Omental fat pad (tissue), 4 donors: ENCODE data around the gene B4GALNT2. TPM values are rescaled to one million over a fixed set of nuclear protein-coding genes. Genes with fewer than 3 reads are reported as not detected.

Source experiments
- ATAC-seq: fragments of 150-250 bp; one replicate; pipeline ENCODE4 v1.9.1; 2016; ENCODE audit warnings: mild to moderate bottlenecking, moderate library complexity; ENCODE audit not compliant: low FRiP score
- DNase-seq: peaks from one replicate; pipeline ENCODE4 v3.0.0-alpha.2; 2019; ENCODE audit warnings: low spot score
- CTCF ChIP-seq, 3 donors: fragments of 450-650 bp; IDR thresholded peaks; one replicate each; pipeline ENCODE4 v1.5.1; 2016 to 2017; ENCODE audit warnings: antibody characterized with exemption in 3 of 3, mild to moderate bottlenecking in 3 of 3, moderate library complexity in 2 of 3
- total RNA-seq, 4 donors: library from RNA; depleted of rRNA; stranded (reverse); fragments of >200 nt; gene quantifications; one replicate each; pipeline ENCODE4 v1.1.0, GENCODE V29; 2016

Gene B4GALNT2
- total RNA-seq, 4 donors from 2014 or later, result not detected

GRCh38 chr17:49218941-49219913 is 86.7 kb downstream of the B4GALNT2 start:
- DNase-seq, result no peak
- ATAC-seq, result no peak
- TF ChIP-seq CTCF (IDR thresholded peaks at IDR 0.05), result no peak

- ATAC-seq, result no peak
- no peak for DNase-seq
- TF ChIP-seq CTCF (IDR thresholded peaks at IDR 0.05), result no peak
Observed at GRCh38 chr17:49219987-49220386, 87.4 kb downstream of the B4GALNT2 start.

- ATAC-seq, result no peak
- DNase-seq, result no peak
- TF ChIP-seq CTCF (IDR thresholded peaks at IDR 0.05), result no peak
Observed at GRCh38 chr17:49223168-49223516, 90.6 kb downstream of the B4GALNT2 start.

- peak; percentile 15 for ATAC-seq
- peak; percentile 46 for DNase-seq
Observed at GRCh38 chr17:49223517-49224197, 91.1 kb downstream of the B4GALNT2 start.

GRCh38 chr17:49224198-49224996 is 91.8 kb downstream of the B4GALNT2 start:
- TF ChIP-seq CTCF (IDR thresholded peaks at IDR 0.05), result no peak
- ATAC-seq (no peak), DNase-seq (no peak)

More at GRCh38 chr17:49223517-49224197, 91.1 kb downstream of the B4GALNT2 start:
- TF ChIP-seq CTCF (IDR thresholded peaks at IDR 0.05), result peak in 1 of 3 donors; percentile 24

GRCh38 chr17:49224997-49225337 is 92.4 kb downstream of the B4GALNT2 start:
- ATAC-seq (no peak), DNase-seq (no peak)
- no peak for TF ChIP-seq CTCF (IDR thresholded peaks at IDR 0.05)
